Neural progenitor cell (in vitro differentiated cells): ENCODE results near the gene MAGIX.

ENCODE experiments used
- EZH2 ChIP-seq: fragments of 200-600 bp; sonication (generic); IDR thresholded peaks from 2 replicates; pipeline ENCODE4 v1.6.1; 2017; ENCODE audit warnings: antibody characterized with exemption, mild to moderate bottlenecking, moderate library complexity
- TF ChIP-seq, protein P1 (sequence below): fragments of 200-600 bp; sonication (generic); IDR thresholded peaks from 2 replicates; pipeline ENCODE4 v1.5.1; 2017; ENCODE audit warnings: antibody characterized with exemption, mild to moderate bottlenecking

DNA sequence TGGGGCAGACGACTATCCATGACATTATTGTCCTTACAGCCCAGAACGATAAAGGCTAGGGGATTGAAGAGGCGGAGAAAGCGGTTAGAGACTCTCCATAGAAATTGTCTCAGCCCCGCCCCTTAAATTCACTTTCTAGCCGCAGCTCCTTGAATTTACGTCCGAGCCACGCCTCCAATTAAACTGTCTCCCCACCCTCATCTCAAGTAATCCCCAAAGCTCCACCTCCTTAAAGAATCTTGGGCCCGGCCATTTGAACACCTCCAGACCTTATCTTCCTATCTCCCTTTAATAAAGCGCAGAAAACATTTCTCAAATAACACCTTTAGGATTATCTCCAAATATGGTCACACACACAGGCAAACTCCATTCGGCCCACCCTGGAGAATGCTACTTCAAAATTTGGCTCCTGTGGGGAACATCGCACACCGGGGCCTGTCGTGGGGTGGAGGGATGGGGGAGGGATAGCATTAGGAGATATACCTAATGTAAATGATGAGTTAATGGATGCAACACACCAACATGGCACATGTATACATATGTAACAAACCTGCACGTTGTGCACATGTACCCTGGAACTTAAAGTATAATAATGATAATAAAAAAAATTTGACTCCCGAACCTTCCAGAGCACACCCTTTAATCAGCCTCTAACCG lies 7.2 kb upstream of the MAGIX start:
- TF ChIP-seq, protein P1, sequence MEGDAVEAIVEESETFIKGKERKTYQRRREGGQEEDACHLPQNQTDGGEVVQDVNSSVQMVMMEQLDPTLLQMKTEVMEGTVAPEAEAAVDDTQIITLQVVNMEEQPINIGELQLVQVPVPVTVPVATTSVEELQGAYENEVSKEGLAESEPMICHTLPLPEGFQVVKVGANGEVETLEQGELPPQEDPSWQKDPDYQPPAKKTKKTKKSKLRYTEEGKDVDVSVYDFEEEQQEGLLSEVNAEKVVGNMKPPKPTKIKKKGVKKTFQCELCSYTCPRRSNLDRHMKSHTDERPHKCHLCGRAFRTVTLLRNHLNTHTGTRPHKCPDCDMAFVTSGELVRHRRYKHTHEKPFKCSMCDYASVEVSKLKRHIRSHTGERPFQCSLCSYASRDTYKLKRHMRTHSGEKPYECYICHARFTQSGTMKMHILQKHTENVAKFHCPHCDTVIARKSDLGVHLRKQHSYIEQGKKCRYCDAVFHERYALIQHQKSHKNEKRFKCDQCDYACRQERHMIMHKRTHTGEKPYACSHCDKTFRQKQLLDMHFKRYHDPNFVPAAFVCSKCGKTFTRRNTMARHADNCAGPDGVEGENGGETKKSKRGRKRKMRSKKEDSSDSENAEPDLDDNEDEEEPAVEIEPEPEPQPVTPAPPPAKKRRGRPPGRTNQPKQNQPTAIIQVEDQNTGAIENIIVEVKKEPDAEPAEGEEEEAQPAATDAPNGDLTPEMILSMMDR: no peak
- TF ChIP-seq EZH2: no peak
